GM19372 (cell line): ENCODE results near the gene ANKRD40CL.

Experiments used
- ATAC-seq: cut with Tn5 transposase; IDR thresholded peaks from one replicate; pipeline ENCODE4 v1.9.1; 2021; ENCODE audit warnings: mild to moderate bottlenecking, low read depth, moderate library complexity; ENCODE audit not compliant: unreplicated experiment

The ANKRD40CL gene

GRCh38 chr17:50719924-50720794, 47.2 kb downstream of the ANKRD40CL start:
- no peak for ATAC-seq

GRCh38 chr17:50719144-50719923, 48.0 kb downstream of the ANKRD40CL start, which contains the start of gene LUC7L3:
LUC7L3 (plus strand) TSS chr17:50719603; CDS start chr17:50719733, 130 bp downstream.
- ATAC-seq: peak; percentile 90

DNA sequence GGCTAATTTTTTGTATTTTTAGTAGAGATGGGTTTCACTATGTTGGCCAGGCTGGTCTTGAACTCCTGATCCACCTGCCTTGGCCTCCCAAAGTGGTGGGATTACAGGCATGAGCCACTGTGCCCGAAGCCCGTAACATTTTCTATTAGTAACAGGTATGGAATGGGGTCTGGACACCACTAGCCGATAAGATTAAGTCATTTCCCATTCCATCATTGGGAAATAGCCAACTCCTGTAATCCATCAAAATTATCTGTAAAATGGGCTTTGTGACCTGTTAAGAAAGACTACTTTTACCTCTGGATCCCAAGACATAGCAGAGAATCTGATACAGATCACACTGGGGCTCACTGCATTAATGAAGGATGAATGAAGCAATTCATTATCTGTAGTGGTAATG, 51.8 kb downstream of the ANKRD40CL start:
- ATAC-seq: no peak

- ATAC-seq: no peak
Observed at GRCh38 chr17:50712641-50713040, 54.7 kb downstream of the ANKRD40CL start.
